ENCODE results near the gene SCUBE1.

DNA sequence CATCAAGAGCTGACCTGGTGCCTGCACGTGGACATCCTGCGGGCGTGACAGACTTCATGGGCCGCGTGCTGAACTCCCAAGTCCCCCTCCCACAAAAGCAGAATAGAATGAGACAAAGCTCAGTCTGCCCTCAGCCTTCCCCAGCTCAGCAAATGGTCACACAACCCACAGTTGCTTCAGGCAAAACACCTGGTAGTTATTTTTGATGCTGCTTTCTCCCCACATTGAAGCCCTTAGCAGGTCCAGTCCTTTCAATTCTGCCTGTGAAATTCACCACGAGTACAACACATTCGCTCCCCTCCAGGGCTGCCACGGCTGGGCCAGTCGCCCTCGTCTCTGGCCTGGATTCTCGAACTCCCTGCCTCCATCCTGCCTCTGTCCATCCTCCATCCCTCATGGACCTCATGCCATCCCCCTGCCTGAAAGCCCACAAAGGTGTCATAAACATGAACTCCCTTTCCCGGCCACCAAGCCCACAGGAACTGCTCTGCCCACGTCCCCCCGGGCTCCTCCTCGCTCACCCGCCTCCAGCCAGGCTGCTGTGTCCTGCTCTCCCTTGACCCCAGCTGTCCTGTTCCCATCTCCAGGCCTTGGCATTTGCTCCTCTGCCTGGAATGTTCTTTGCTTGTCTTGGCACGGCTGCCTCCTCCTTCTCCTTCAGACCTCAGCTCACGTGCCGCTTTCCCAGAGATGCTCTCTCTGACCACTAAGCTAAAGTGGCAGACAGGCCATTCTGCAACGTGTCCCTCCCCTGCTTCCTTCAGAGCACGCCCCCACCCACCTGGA is 42.1 kb downstream of the SCUBE1 start:
- TF ChIP-seq EP300 (IDR thresholded peaks at IDR 0.05) (no peak), CTCF (IDR thresholded peaks at IDR 0.05) (no peak), POLR2AphosphoS5 (IDR thresholded peaks at IDR 0.05) (no peak), POLR2A (IDR thresholded peaks at IDR 0.05) (no peak)
